B cell (primary cell): ENCODE measurements around the gene SMG1.

ENCODE experiments used
- EZH2 ChIP-seq: IDR thresholded peaks from 2 replicates; pipeline ENCODE4 v1.6.1; 2012; ENCODE audit warnings: borderline replicate concordance, low read depth, mild to moderate bottlenecking, moderate library complexity, low read length; ENCODE audit not compliant: insufficient read depth, poor library complexity, severe bottlenecking
- TF ChIP-seq, protein P1 (sequence below): fragments of 200-600 bp; IDR thresholded peaks from one replicate; pipeline ENCODE4 v1.8.0; 2022; ENCODE audit warnings: antibody characterized with exemption, mild to moderate bottlenecking

DNA sequence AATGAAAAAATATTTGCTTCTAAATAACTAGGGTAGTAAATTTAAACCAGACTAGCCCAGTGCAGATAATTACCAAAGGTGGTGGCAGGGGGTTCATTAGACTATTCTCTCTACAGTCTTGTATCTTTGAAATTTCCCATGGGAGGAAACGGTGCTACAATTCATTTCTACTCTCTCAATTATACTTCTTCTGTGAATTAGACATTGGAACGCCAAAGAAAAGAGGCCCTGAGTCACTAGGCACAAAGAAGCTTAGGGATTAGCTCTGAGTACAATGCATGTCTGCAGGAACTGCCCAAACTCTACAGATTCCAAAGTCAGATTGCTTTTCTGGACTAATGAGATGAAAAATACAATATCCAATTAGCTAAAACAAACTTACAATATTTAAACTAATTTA lies 94.2 kb downstream of the SMG1 start:
- TF ChIP-seq, protein P1, sequence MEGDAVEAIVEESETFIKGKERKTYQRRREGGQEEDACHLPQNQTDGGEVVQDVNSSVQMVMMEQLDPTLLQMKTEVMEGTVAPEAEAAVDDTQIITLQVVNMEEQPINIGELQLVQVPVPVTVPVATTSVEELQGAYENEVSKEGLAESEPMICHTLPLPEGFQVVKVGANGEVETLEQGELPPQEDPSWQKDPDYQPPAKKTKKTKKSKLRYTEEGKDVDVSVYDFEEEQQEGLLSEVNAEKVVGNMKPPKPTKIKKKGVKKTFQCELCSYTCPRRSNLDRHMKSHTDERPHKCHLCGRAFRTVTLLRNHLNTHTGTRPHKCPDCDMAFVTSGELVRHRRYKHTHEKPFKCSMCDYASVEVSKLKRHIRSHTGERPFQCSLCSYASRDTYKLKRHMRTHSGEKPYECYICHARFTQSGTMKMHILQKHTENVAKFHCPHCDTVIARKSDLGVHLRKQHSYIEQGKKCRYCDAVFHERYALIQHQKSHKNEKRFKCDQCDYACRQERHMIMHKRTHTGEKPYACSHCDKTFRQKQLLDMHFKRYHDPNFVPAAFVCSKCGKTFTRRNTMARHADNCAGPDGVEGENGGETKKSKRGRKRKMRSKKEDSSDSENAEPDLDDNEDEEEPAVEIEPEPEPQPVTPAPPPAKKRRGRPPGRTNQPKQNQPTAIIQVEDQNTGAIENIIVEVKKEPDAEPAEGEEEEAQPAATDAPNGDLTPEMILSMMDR: no peak
- no peak for TF ChIP-seq EZH2
